HG03521 (cell line): ENCODE results near the gene BPIFB2.
"Not testable (repeated sequence)": the region's sequence is repeated elsewhere in the genome, so short reads cannot be mapped to it uniquely, and the experiment has no call there.

ENCODE experiments used
- ATAC-seq: cut with Tn5 transposase; IDR thresholded peaks from one replicate; pipeline ENCODE4 v1.9.1; 2021; ENCODE audit warnings: mild to moderate bottlenecking, moderate library complexity; ENCODE audit not compliant: unreplicated experiment

Gene BPIFB2

GRCh38 chr20:32970115-32970972 is 37.2 kb upstream of the BPIFB2 start:
- no peak for ATAC-seq

GRCh38 chr20:32970973-32971300 is 36.6 kb upstream of the BPIFB2 start:
- no peak for ATAC-seq

- ATAC-seq = peak; percentile 11
Measured at GRCh38 chr20:32971703-32972161, 35.8 kb upstream of the BPIFB2 start.

GRCh38 chr20:32972181-32973076 is 35.1 kb upstream of the BPIFB2 start:
- peak; percentile 69 for ATAC-seq

- no peak for ATAC-seq
Measured at GRCh38 chr20:32973077-32973717, 34.3 kb upstream of the BPIFB2 start.

GRCh38 chr20:32974204-32975064 is 33.1 kb upstream of the BPIFB2 start:
- ATAC-seq = not testable (repeated sequence)

GRCh38 chr20:32975121-32975520 is 32.4 kb upstream of the BPIFB2 start:
- not testable (repeated sequence) for ATAC-seq

GRCh38 chr20:32975698-32976674 is 31.5 kb upstream of the BPIFB2 start:
- no peak for ATAC-seq

GRCh38 chr20:32976746-32977145 is 30.8 kb upstream of the BPIFB2 start:
- ATAC-seq = no peak

GRCh38 chr20:32977281-32978008 is 30.1 kb upstream of the BPIFB2 start:
- ATAC-seq = no peak

- no peak for ATAC-seq
Measured at GRCh38 chr20:32978009-32978335, 29.5 kb upstream of the BPIFB2 start.

GRCh38 chr20:32979201-32979998 is 28.1 kb upstream of the BPIFB2 start:
- no peak for ATAC-seq

GRCh38 chr20:32980131-32980941 is 27.2 kb upstream of the BPIFB2 start:
- no peak for ATAC-seq

GRCh38 chr20:32980990-32981389 is 26.5 kb upstream of the BPIFB2 start:
- no peak for ATAC-seq

- ATAC-seq = no peak
Measured at GRCh38 chr20:32982617-32983458, 24.7 kb upstream of the BPIFB2 start.

GRCh38 chr20:32983459-32984112 is 23.9 kb upstream of the BPIFB2 start:
- no peak for ATAC-seq
